Astrocyte of the cerebellum (primary cell): ENCODE data around the gene CCDC144A.
"Not testable (repeated sequence)": the region's sequence is repeated elsewhere in the genome, so short reads cannot be mapped to it uniquely, and the experiment has no call there.

Source experiments
- DNase-seq: peaks from one replicate; pipeline ENCODE4 v3.0.0-alpha.2; 2011; ENCODE audit warnings: low read depth
- H3K4me3 ChIP-seq: 2 replicates; pipeline ENCODE4 v1.5.1; 2011; ENCODE audit warnings: mild to moderate bottlenecking, low read depth, low read length, moderate library complexity
- in situ Hi-C: cut with HindIII; loops from 2 replicates; pipeline ENCODE4 v1.10.0; 2017; ENCODE audit warnings: low sequenced_read_pairs
- TF ChIP-seq, protein P1 (sequence below): IDR thresholded peaks from 2 replicates; pipeline ENCODE4 v1.5.1; 2012; ENCODE audit warnings: low read length, low read depth, moderate library complexity, mild to moderate bottlenecking; ENCODE audit errors: missing control alignments

Gene CCDC144A

GRCh38 chr17:16807620-16808019, 117.6 kb downstream of the CCDC144A start:
- in situ Hi-C loops, result not testable (repeated sequence)

GRCh38 chr17:16810236-16810635, 120.2 kb downstream of the CCDC144A start:
- DNase-seq, in situ Hi-C loops, H3K4me3 ChIP-seq: not testable (repeated sequence)

More at GRCh38 chr17:16807620-16808019, 117.6 kb downstream of the CCDC144A start:
- not testable (repeated sequence) for H3K4me3 ChIP-seq, DNase-seq

GRCh38 chr17:16812126-16812525, 122.1 kb downstream of the CCDC144A start:
- in situ Hi-C loops, H3K4me3 ChIP-seq: not testable (repeated sequence)
- DNase-seq, result peak; percentile 29

DNA sequence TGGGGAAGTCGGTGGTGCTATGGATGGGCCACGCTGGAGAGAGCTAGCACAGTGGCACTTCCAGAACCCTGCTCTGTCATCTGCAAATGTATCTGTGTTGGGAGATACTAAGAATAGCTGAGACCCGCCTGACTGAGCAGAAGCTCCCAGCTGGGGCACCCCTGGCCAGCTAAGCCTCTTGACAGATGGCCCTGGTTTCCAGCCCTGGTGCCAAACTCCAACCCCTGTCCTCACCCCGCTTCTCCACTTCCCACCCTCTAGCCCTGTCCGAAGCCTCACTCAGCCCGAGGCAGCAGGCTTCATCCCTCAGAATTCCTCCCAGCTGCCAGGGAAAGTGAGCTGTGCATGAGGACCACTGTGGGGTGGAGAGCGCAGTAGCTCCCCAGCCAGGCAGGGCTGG, 124.4 kb downstream of the CCDC144A start:
- TF ChIP-seq, protein P1, sequence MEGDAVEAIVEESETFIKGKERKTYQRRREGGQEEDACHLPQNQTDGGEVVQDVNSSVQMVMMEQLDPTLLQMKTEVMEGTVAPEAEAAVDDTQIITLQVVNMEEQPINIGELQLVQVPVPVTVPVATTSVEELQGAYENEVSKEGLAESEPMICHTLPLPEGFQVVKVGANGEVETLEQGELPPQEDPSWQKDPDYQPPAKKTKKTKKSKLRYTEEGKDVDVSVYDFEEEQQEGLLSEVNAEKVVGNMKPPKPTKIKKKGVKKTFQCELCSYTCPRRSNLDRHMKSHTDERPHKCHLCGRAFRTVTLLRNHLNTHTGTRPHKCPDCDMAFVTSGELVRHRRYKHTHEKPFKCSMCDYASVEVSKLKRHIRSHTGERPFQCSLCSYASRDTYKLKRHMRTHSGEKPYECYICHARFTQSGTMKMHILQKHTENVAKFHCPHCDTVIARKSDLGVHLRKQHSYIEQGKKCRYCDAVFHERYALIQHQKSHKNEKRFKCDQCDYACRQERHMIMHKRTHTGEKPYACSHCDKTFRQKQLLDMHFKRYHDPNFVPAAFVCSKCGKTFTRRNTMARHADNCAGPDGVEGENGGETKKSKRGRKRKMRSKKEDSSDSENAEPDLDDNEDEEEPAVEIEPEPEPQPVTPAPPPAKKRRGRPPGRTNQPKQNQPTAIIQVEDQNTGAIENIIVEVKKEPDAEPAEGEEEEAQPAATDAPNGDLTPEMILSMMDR, result no peak
- in situ Hi-C loops, result no loop called here
- no peak for DNase-seq
- H3K4me3 ChIP-seq, result no peak overlapping the region

- TF ChIP-seq, protein P1, result no peak
Measured at GRCh38 chr17:16817201-16817600, 127.2 kb downstream of the CCDC144A start.

GRCh38 chr17:16817940-16818339, 127.9 kb downstream of the CCDC144A start:
- in situ Hi-C loops, DNase-seq: not testable (repeated sequence)

More at GRCh38 chr17:16817201-16817600, 127.2 kb downstream of the CCDC144A start:
- in situ Hi-C loops, result no loop called here
- no peak for DNase-seq
- H3K4me3 ChIP-seq, result no peak overlapping the region

GRCh38 chr17:16818340-16818739, 128.3 kb downstream of the CCDC144A start:
- no peak for DNase-seq
- in situ Hi-C loops, result no loop called here
- no peak overlapping the region for H3K4me3 ChIP-seq
- TF ChIP-seq, protein P1, result no peak

More at GRCh38 chr17:16817940-16818339, 127.9 kb downstream of the CCDC144A start:
- H3K4me3 ChIP-seq, result not testable (repeated sequence)

- in situ Hi-C loops, result no loop called here
- DNase-seq, result no peak
- no peak overlapping the region for H3K4me3 ChIP-seq
- TF ChIP-seq, protein P1, result no peak
Measured at GRCh38 chr17:16818821-16819683, 129.0 kb downstream of the CCDC144A start.
